Breast epithelium (tissue), 4 donors: Measurements from ENCODE around the gene P2RX3. TPM values are rescaled to one million over a fixed set of nuclear protein-coding genes. Genes with fewer than 3 reads are reported as not detected.

Source experiments
- DNase-seq, 2 donors: peaks; one replicate each; pipeline ENCODE4 v3.0.0-alpha.2; 2019; ENCODE audit warnings: low spot score in 2 of 2
- H3K27ac ChIP-seq, 2 donors: fragments of 200-600 bp; sonication (generic) in 1 of 2; one replicate each; pipeline ENCODE4 v1.5.1; 2016 to 2019; ENCODE audit warnings: mild to moderate bottlenecking in 1 of 2
- H3K27me3 ChIP-seq, 2 donors: fragments of 200-600 bp; sonication (generic) in 1 of 2; one replicate each; pipeline versions ENCODE4 v1.5.1 to v1.6.0; 2017 to 2019; ENCODE audit warnings: control low read depth in 1 of 2, mild to moderate bottlenecking in 1 of 2
- H3K36me3 ChIP-seq: fragments of 200-600 bp; one replicate; pipeline ENCODE4 v1.5.1; 2019
- H3K4me1 ChIP-seq, 2 donors: fragments of 200-600 bp; sonication (generic); one replicate each; pipeline ENCODE4 v1.5.1; 2016 to 2019; ENCODE audit warnings: control low read depth in 1 of 2
- H3K4me3 ChIP-seq, 3 donors: fragments of 200-600 bp; sonication (generic); 1 replicate in 2 of 3; 2 replicates in 1 of 3; pipeline ENCODE4 v1.5.1; 2016 to 2019; ENCODE audit warnings: mild to moderate bottlenecking in 3 of 3, moderate library complexity in 2 of 3
- H3K9me3 ChIP-seq, 2 donors: fragments of 200-600 bp; sonication (generic) in 1 of 2; one replicate each; pipeline ENCODE4 v1.5.1; 2016 to 2019; ENCODE audit warnings: control low read depth in 1 of 2
- CTCF ChIP-seq, 3 donors: fragments of 450-650 bp; IDR thresholded peaks; one replicate each; pipeline ENCODE4 v1.5.1; 2016 to 2017; ENCODE audit warnings: antibody characterized with exemption in 3 of 3, mild to moderate bottlenecking in 3 of 3, moderate library complexity in 3 of 3
- POLR2A ChIP-seq: fragments of 450-650 bp; IDR thresholded peaks from one replicate; pipeline ENCODE4 v1.6.1; 2016; ENCODE audit warnings: antibody characterized with exemption, mild to moderate bottlenecking, moderate library complexity
- POLR2AphosphoS5 ChIP-seq, 3 donors: sonication (generic); formaldehyde crosslinking; IDR thresholded peaks; one replicate each; pipeline ENCODE4 v1.6.1; 2017; ENCODE audit warnings: antibody characterized with exemption in 3 of 3
- intact Hi-C: fragments of 100-400 bp; cut with DNase I; formaldehyde crosslinking; loops from one replicate; pipeline ENCODE4 v1.15.1; 2023; ENCODE audit warnings: low total_unique reads
- total RNA-seq, 3 donors: library from RNA; depleted of rRNA; stranded (reverse); fragments of >200 nt; gene quantifications; one replicate each; pipeline ENCODE4 v1.1.0, GENCODE V29; 2016

Gene P2RX3
- total RNA-seq, 3 donors from 2014 or later, result not detected

- H3K27me3 ChIP-seq, result no peaks in the 10 kb centered on the region
- no peak overlapping the region for H3K27ac ChIP-seq
- TF ChIP-seq CTCF (IDR thresholded peaks at IDR 0.05), result no peak
- TF ChIP-seq POLR2AphosphoS5 (IDR thresholded peaks at IDR 0.05), result no peak
- no peak for TF ChIP-seq POLR2A
- peaks cover 14 to 17% of the 10 kb centered on the region in 2 donors for H3K4me1 ChIP-seq
- intact Hi-C loops, result no loop called here
- no peak for DNase-seq
- peaks cover 23% of the 10 kb centered on the region in 2 donors for H3K9me3 ChIP-seq
- H3K4me3 ChIP-seq, result no peak overlapping the region
- peaks cover 24% of the 10 kb centered on the region for H3K36me3 ChIP-seq
Measured at GRCh38 chr11:57297221-57297620, 40.9 kb upstream of the P2RX3 start.

DNA sequence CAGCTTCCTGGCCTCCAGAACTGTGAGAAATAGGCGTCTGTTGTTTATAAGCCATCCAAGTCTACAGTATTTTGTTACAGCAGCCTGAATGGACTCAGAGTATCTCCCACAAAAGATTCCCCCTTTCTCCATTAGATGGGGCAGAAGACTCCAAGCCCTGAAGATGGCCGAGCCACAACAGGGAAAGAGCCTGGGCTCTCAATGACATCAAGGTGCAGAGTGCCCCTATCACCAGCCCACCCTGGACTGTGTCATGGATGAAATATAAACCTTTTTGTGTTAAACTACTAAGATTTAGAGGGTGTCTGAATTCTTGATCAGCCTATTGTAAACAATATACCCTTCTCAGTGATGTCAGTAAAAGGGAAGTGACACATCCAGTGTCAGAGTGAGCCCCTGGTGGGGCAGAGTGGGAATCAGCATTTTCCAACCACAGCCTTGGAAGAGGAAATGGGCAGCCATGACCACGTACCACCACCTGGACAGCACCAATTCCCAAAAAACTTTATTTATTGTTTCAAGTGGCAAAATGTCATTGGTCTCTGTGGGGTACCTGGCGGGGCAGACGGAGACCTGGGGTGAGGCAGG lies 38.9 kb upstream of the P2RX3 start:
- Histone ChIP-seq H3K4me3 (no peak overlapping the region), H3K4me1 (peaks cover 11% of the 10 kb centered on the region in 2 donors), H3K27me3 (no peaks in the 10 kb centered on the region), H3K27ac (no peak overlapping the region), H3K36me3 (peaks cover 24% of the 10 kb centered on the region), H3K9me3 (peaks cover 23% of the 10 kb centered on the region in 2 donors)
- TF ChIP-seq POLR2AphosphoS5 (IDR thresholded peaks at IDR 0.05) (no peak), CTCF (IDR thresholded peaks at IDR 0.05) (no peak), POLR2A (no peak)
- intact Hi-C loops, result no loop called here
- no peak for DNase-seq

- intact Hi-C loops, result no loop called here
- peaks cover 24% of the 10 kb centered on the region for H3K36me3 ChIP-seq
- H3K4me1 ChIP-seq, result peaks cover 4 to 6% of the 10 kb centered on the region in 2 donors
- H3K9me3 ChIP-seq, result peaks cover 23% of the 10 kb centered on the region in 2 donors
- no peaks in the 10 kb centered on the region for H3K27me3 ChIP-seq
- TF ChIP-seq POLR2AphosphoS5 (IDR thresholded peaks at IDR 0.05) (no peak), POLR2A (no peak), CTCF (IDR thresholded peaks at IDR 0.05) (no peak)
- no peak overlapping the region for H3K4me3 ChIP-seq
- DNase-seq, result no peak
- H3K27ac ChIP-seq, result no peak overlapping the region
Measured at GRCh38 chr11:57300785-57301184, 37.4 kb upstream of the P2RX3 start.

DNA sequence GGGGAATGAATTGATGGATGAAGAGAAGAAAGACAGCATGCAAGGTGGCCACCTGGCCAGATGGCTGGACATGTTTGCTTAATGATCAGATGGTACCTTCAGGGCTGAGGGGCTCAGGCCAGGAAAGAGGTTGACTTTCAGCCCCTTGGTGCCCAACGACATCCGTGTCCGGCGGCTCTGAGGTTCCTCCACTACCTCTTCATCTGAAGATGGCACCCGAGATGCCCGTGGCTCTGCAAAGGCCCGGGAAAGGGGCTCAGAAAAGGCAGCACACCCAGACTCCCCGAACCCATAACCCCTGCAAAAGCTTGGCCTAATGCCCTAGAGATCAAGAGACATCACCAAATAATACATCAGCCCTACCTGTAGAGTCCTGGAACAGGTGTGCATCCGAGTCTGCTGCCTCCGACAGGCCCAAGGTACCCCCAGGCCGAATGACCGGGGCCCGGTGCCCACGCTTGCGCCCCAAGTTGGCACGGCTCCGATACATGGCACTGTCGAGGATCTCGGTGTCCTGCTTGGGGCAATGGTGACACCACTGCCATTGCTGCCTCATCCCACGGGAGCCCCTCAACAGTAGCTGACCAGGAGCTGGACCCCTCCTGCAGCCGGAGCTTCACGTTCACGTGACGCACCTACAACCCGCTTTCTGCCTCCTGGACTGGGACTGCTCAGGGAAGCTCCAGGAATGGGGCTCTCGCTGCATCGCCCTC lies 36.3 kb upstream of the P2RX3 start:
- no peak overlapping the region for H3K4me3 ChIP-seq
- peaks cover 24% of the 10 kb centered on the region for H3K36me3 ChIP-seq
- intact Hi-C loops, result no loop called here
- H3K9me3 ChIP-seq, result peaks cover 23% of the 10 kb centered on the region in 2 donors
- TF ChIP-seq POLR2A, result no peak
- no peak for TF ChIP-seq POLR2AphosphoS5 (IDR thresholded peaks at IDR 0.05)
- TF ChIP-seq CTCF (IDR thresholded peaks at IDR 0.05), result no peak
- peaks cover 4 to 17% of the 10 kb centered on the region in 2 donors for H3K4me1 ChIP-seq
- H3K27me3 ChIP-seq, result no peaks in the 10 kb centered on the region
- no peak for DNase-seq
- H3K27ac ChIP-seq, result peak overlapping the region in 1 of 2 donors; percentile 14

DNA sequence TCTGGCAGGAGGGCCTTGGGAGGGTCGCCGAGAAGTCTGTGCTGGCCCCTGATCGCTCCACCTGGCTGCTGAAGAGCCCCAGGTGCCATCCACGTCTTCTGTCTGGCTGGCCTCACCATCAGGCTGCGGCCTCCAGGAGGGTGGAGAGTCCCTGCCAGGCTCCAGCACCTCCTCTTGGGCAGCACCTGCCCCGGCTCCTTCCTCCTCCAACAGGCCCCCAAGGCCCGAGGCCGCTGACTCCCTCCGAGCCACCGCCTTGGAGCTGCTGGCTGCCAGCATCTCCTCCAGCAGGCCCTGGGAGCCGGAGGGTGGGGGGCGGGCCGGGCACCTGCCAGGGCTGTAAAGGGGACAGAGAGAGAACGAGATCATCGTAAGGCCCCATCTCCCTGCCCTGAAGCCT lies 35.7 kb upstream of the P2RX3 start:
- H3K4me3 ChIP-seq, result no peak overlapping the region
- peaks cover 24% of the 10 kb centered on the region for H3K36me3 ChIP-seq
- H3K9me3 ChIP-seq, result peaks cover 18 to 21% of the 10 kb centered on the region in 2 donors
- TF ChIP-seq POLR2AphosphoS5 (IDR thresholded peaks at IDR 0.05) (no peak), POLR2A (no peak), CTCF (IDR thresholded peaks at IDR 0.05) (no peak)
- DNase-seq, result no peak
- peak overlapping the region; percentile 14 to 17 for H3K27ac ChIP-seq
- intact Hi-C loops, result no loop called here
- peaks cover 4 to 17% of the 10 kb centered on the region in 2 donors for H3K4me1 ChIP-seq
- no peaks in the 10 kb centered on the region for H3K27me3 ChIP-seq
